GM19372 (cell line): ENCODE data around the gene CSF1.
"Not testable (repeated sequence)": the region's sequence is repeated elsewhere in the genome, so short reads cannot be mapped to it uniquely, and the experiment has no call there.

Experiments
- ATAC-seq: cut with Tn5 transposase; IDR thresholded peaks from one replicate; pipeline ENCODE4 v1.9.1; 2021; ENCODE audit warnings: mild to moderate bottlenecking, low read depth, moderate library complexity; ENCODE audit not compliant: unreplicated experiment

CSF1 gene

GRCh38 chr1:109932679-109933078 lies 22.0 kb downstream of the CSF1 start:
- no peak for ATAC-seq

GRCh38 chr1:109933856-109934711 lies 23.4 kb downstream of the CSF1 start:
- ATAC-seq, result no peak

GRCh38 chr1:109935451-109935900 lies 24.8 kb downstream of the CSF1 start:
- no peak for ATAC-seq

- ATAC-seq, result no peak
These were observed 27.1 kb downstream of the CSF1 start for GRCh38 chr1:109937738-109938137.

GRCh38 chr1:109938556-109938955 lies 27.9 kb downstream of the CSF1 start:
- no peak for ATAC-seq

GRCh38 chr1:109942434-109942833 lies 31.8 kb downstream of the CSF1 start:
- ATAC-seq, result no peak

- no peak for ATAC-seq
These were observed 33.9 kb downstream of the CSF1 start for GRCh38 chr1:109944541-109944940.

- ATAC-seq, result no peak
These were observed 35.9 kb downstream of the CSF1 start for GRCh38 chr1:109946511-109946910.

GRCh38 chr1:109947582-109948284 lies 37.1 kb downstream of the CSF1 start:
- ATAC-seq, result no peak

- no peak for ATAC-seq
These were observed 37.6 kb downstream of the CSF1 start for GRCh38 chr1:109948285-109948630.

GRCh38 chr1:109950038-109950437 lies 39.4 kb downstream of the CSF1 start:
- ATAC-seq, result no peak

GRCh38 chr1:109950509-109950908 lies 39.9 kb downstream of the CSF1 start:
- ATAC-seq, result no peak

- ATAC-seq, result not testable (repeated sequence)
These were observed 40.9 kb downstream of the CSF1 start for GRCh38 chr1:109951501-109951900.

GRCh38 chr1:109954041-109954512 lies 43.4 kb downstream of the CSF1 start:
- ATAC-seq, result no peak

- ATAC-seq, result no peak
These were observed 49.0 kb downstream of the CSF1 start for GRCh38 chr1:109959632-109959973.

- ATAC-seq, result no peak
These were observed 49.5 kb downstream of the CSF1 start for GRCh38 chr1:109959974-109960744.

GRCh38 chr1:109960745-109961094 lies 50.1 kb downstream of the CSF1 start:
- ATAC-seq, result no peak

- ATAC-seq, result no peak
These were observed 53.2 kb downstream of the CSF1 start for GRCh38 chr1:109963864-109964263.

GRCh38 chr1:109969146-109969829 lies 58.6 kb downstream of the CSF1 start:
- ATAC-seq, result no peak

GRCh38 chr1:109969907-109970306 lies 59.3 kb downstream of the CSF1 start:
- ATAC-seq, result no peak

GRCh38 chr1:109971559-109971958 lies 60.9 kb downstream of the CSF1 start:
- ATAC-seq, result no peak
